Progenitor cell of endocrine pancreas (in vitro differentiated cells): ENCODE results near the gene TAAR1. TPM values are rescaled to one million over a fixed set of nuclear protein-coding genes. Genes with fewer than 3 reads are reported as not detected.

ENCODE experiments used
- DNase-seq: peaks from one replicate; pipeline ENCODE4 v3.0.0; 2021; ENCODE audit warnings: low spot score; ENCODE audit not compliant: unreplicated experiment
- H3K27ac Mint-ChIP-seq: 2 replicates; pipeline ENCODE4 v1.8.0; 2021; ENCODE audit warnings: mild to moderate bottlenecking, moderate library complexity, mixed read lengths
- H3K27me3 Mint-ChIP-seq: 2 replicates; pipeline ENCODE4 v1.8.0; 2021; ENCODE audit warnings: mixed read lengths
- H3K36me3 Mint-ChIP-seq: 2 replicates; pipeline ENCODE4 v1.8.0; 2022; ENCODE audit warnings: mixed read lengths; ENCODE audit not compliant: insufficient read depth
- H3K4me1 Mint-ChIP-seq: 2 replicates; pipeline ENCODE4 v1.8.0; 2021; ENCODE audit warnings: low read depth, mixed read lengths
- H3K4me3 Mint-ChIP-seq: 2 replicates; pipeline ENCODE4 v1.8.0; 2021; ENCODE audit warnings: low read depth, mild to moderate bottlenecking, moderate library complexity, mixed read lengths
- H3K9me3 Mint-ChIP-seq: 2 replicates; pipeline ENCODE4 v1.8.0; 2021; ENCODE audit warnings: low read depth, mixed read lengths
- total RNA-seq: library from RNA; stranded (reverse); gene quantifications from 2 replicates; pipeline ENCODE4 v1.2.1, GENCODE V29; 2021
- TF ChIP-seq, protein P1 (sequence below): fragments of 200-600 bp; sonication (generic); IDR thresholded peaks from one replicate; pipeline ENCODE4 v1.5.0; 2021; ENCODE audit warnings: antibody characterized with exemption, mild to moderate bottlenecking; ENCODE audit not compliant: unreplicated experiment

TAAR1 gene
- total RNA-seq, 1 donor from 2014 or later, result not detected

DNA sequence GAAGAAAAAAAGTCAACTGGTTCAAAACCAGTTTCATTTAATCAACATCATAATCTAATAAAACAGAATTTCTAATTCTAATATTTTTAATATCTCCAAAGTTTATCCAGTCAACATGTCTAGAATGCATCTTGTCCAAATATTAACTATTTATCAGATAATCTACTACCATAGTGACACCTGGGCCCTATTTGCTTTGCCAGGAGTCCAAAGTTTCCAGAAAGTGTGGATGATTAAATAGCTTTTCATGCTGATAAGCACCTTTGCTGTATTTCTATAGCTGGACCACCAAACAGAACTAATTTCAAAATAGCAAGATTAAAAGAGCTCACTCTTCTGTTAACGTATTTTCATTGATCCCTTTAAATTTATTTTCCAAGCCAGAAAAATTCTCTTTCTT lies 12.3 kb upstream of the TAAR1 start:
- TF ChIP-seq, protein P1, sequence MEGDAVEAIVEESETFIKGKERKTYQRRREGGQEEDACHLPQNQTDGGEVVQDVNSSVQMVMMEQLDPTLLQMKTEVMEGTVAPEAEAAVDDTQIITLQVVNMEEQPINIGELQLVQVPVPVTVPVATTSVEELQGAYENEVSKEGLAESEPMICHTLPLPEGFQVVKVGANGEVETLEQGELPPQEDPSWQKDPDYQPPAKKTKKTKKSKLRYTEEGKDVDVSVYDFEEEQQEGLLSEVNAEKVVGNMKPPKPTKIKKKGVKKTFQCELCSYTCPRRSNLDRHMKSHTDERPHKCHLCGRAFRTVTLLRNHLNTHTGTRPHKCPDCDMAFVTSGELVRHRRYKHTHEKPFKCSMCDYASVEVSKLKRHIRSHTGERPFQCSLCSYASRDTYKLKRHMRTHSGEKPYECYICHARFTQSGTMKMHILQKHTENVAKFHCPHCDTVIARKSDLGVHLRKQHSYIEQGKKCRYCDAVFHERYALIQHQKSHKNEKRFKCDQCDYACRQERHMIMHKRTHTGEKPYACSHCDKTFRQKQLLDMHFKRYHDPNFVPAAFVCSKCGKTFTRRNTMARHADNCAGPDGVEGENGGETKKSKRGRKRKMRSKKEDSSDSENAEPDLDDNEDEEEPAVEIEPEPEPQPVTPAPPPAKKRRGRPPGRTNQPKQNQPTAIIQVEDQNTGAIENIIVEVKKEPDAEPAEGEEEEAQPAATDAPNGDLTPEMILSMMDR, result no peak
- Mint-ChIP-seq H3K9me3 (peaks cover 1% of the 10 kb centered on the region), H3K4me3 (peak overlapping the region; percentile 39), H3K36me3 (no peaks in the 10 kb centered on the region), H3K27ac (no peak overlapping the region), H3K4me1 (peaks cover 21% of the 10 kb centered on the region), H3K27me3 (no peaks in the 10 kb centered on the region)
- no peak for DNase-seq

DNA sequence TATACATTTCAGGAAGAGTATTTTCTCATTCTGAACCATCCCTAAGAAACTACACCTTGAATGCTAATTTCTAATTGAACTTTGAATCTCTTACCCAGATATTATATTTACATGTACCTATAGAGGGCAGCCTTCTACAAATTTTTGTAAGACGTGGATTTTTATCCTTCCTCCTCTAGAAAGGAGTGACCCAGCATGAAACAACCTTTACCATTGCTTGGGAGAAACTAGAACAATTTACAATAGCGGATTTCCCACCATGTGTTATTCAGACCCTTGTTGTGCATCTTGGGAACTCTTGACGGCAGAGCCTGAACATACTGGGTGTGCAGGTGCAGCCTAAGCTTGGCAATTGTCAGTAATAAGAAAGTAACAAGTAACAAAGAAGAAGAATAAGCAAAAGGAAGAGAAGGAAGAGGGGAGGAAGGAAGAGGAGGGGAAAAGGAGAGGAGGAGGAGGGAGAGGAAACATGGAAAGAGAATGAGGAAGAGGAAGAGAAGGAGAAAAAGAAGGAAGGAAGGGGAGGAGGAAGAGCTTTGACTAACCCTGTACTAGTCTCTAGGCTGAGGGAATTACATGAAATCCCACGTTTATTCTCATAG lies 10.8 kb upstream of the TAAR1 start:
- no peak for DNase-seq
- no peaks in the 10 kb centered on the region for H3K27me3 Mint-ChIP-seq
- H3K4me3 Mint-ChIP-seq, result no peak overlapping the region
- H3K9me3 Mint-ChIP-seq, result peaks cover 6% of the 10 kb centered on the region
- H3K36me3 Mint-ChIP-seq, result no peaks in the 10 kb centered on the region
- peaks cover 26% of the 10 kb centered on the region for H3K4me1 Mint-ChIP-seq
- TF ChIP-seq, protein P1, result peak; percentile 53
- H3K27ac Mint-ChIP-seq, result peak overlapping the region; percentile 71

DNA sequence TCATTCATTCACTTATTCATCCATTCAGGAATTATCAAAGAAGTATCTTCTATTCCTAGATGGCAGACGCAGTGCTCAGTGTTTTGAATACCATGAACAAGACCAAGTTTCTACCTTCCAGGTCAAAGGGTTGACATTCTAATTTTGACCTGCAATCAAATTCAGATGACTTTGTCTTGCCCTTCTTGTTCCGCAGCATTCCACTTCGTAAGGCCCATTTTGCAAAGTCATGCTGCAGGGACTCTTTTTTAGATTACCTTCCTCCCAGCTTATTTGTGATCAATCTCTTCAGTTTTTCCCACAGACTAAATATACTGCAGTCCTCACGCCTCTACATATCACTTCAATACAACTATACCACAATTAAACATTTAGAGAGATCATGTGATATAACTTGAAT lies 7.1 kb upstream of the TAAR1 start:
- H3K27me3 Mint-ChIP-seq, result no peaks in the 10 kb centered on the region
- peaks cover 16% of the 10 kb centered on the region for H3K4me1 Mint-ChIP-seq
- H3K36me3 Mint-ChIP-seq, result no peaks in the 10 kb centered on the region
- peaks cover 6% of the 10 kb centered on the region for H3K9me3 Mint-ChIP-seq
- H3K27ac Mint-ChIP-seq, result peak overlapping the region; percentile 53
- no peak overlapping the region for H3K4me3 Mint-ChIP-seq
- TF ChIP-seq, protein P1, result no peak
- DNase-seq, result no peak

DNA sequence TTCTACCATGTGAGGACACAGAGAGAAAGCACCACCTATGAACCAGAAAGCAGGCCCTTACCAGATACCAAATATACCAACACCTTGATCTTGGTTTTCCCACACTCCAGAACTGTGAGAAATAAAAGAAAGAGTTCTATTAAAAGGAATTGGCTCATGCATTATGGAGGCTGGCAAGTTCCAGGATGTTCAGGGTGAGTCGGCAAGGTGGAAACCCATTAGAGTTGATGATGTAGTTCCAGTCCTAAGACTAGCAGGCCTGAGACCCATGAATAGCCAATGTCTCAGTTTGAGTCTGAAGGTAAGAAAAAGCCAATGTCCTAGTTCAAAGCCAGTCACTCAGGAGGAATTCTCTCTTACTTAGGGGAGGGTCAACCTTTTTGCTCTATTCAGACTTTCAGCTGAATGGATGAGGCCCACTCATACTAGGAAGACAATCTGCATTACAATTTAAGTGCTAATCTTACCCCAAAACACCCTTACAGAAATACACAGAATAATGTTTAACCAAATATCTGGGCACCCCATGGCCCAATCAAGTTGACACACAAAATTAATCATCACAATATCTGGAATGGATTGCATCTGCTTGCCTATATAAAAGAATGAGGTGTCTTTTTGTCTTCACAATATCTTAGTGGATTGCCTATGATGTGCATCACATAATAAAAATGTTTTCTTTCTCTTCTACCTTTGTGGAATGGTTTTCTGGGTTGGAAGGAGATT lies 5.5 kb upstream of the TAAR1 start:
- no peaks in the 10 kb centered on the region for H3K27me3 Mint-ChIP-seq
- peaks cover 11% of the 10 kb centered on the region for H3K4me1 Mint-ChIP-seq
- H3K27ac Mint-ChIP-seq, result no peak overlapping the region
- TF ChIP-seq, protein P1, result no peak
- peaks cover 9% of the 10 kb centered on the region for H3K9me3 Mint-ChIP-seq
- DNase-seq, result no peak
- H3K36me3 Mint-ChIP-seq, result no peaks in the 10 kb centered on the region
- no peak overlapping the region for H3K4me3 Mint-ChIP-seq

DNA sequence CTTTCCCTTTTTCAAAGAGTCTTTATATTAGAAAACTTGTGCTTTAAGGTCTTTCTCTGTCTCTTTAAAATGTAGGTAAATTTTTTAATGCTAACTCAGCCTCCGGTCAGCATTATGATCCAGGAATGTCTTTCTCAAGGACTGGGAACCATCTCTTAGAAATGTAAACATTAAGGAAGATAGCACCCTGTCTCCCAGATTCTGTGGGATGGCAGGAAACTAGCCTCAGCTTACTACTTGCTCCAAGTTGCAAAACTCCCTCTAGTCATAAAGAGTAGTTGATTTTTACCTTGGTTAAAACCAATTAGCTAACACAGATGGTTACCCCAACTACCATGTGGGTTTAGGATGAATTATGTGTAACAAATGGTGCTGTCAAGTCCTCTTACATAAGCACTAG lies 4.7 kb upstream of the TAAR1 start:
- no peaks in the 10 kb centered on the region for H3K27me3 Mint-ChIP-seq
- TF ChIP-seq, protein P1, result no peak
- H3K9me3 Mint-ChIP-seq, result peaks cover 9% of the 10 kb centered on the region
- H3K36me3 Mint-ChIP-seq, result no peaks in the 10 kb centered on the region
- peaks cover 11% of the 10 kb centered on the region for H3K4me1 Mint-ChIP-seq
- H3K4me3 Mint-ChIP-seq, result no peak overlapping the region
- DNase-seq, result no peak
- H3K27ac Mint-ChIP-seq, result no peak overlapping the region
